H1 (cell line): Measurements from ENCODE around the gene F3. TPM values are rescaled to one million over a fixed set of nuclear protein-coding genes. Genes with fewer than 3 reads are reported as not detected.

Experiments used
- CTCF ChIA-PET: fragments of 300-600 bp; sonication (Branson Sonifier 250); formaldehyde crosslinking; loops from one replicate; lab custom pipeline; 2021; ENCODE audit not compliant: partially characterized antibody; lab: Charles Lee
- POLR2A ChIA-PET: fragments of 300-600 bp; sonication (Branson Sonifier 250); formaldehyde crosslinking; loops from one replicate; lab custom pipeline; 2021; ENCODE audit warnings: inconsistent platforms; ENCODE audit not compliant: partially characterized antibody; lab: Charles Lee
- DNase-seq, 2 experiments: peaks; one replicate each; pipeline versions ENCODE4 v3.0.0 to v3.0.0-alpha.2; 2010 to 2022; ENCODE audit warnings: low spot score in 2 of 2, low read depth in 1 of 2, mixed read lengths in 1 of 2
- FAIRE-seq: peaks from 2 replicates; lab custom pipeline; 2011; peaks lifted over from hg19 to GRCh38; lab: Jason Lieb, UNC
- H2AFZ ChIP-seq: 2 replicates; pipeline ENCODE4 v1.8.1; 2012; ENCODE audit warnings: low read length, inconsistent platforms
- H2AK5ac ChIP-seq: 2 replicates; pipeline ENCODE4 v1.6.1; 2013; ENCODE audit warnings: low read depth, low read length
- H2BK120ac ChIP-seq: replicated peaks from 2 replicates; pipeline ENCODE3; 2013; ENCODE audit warnings: low read depth, low read length, inconsistent platforms
- H2BK12ac ChIP-seq: 2 replicates; pipeline ENCODE4 v1.6.1; 2013; ENCODE audit warnings: low read depth, low read length
- H2BK15ac ChIP-seq: 2 replicates; pipeline ENCODE4 v1.6.1; 2013; ENCODE audit warnings: low read length
- H2BK20ac ChIP-seq: 2 replicates; pipeline ENCODE4 v1.6.1; 2013; ENCODE audit warnings: low read length
- H2BK5ac ChIP-seq: 2 replicates; pipeline ENCODE4 v1.6.1; 2013; ENCODE audit warnings: low read depth, low read length
- H3K14ac ChIP-seq: 2 replicates; pipeline ENCODE4 v1.6.1; 2013; ENCODE audit warnings: inconsistent platforms; ENCODE audit not compliant: insufficient read length
- H3K18ac ChIP-seq: 2 replicates; pipeline ENCODE4 v1.6.1; 2013; ENCODE audit warnings: low read length; ENCODE audit errors: extremely low read depth
- H3K23ac ChIP-seq: 2 replicates; pipeline ENCODE4 v1.6.1; 2013; ENCODE audit warnings: inconsistent platforms; ENCODE audit not compliant: insufficient read length
- H3K23me2 ChIP-seq: 2 replicates; pipeline ENCODE4 v1.6.1; 2013; ENCODE audit warnings: low read depth, low read length
- H3K27ac ChIP-seq: 2 replicates; pipeline ENCODE4 v1.6.1; 2011; ENCODE audit warnings: low read depth, low read length, inconsistent platforms
- H3K27me3 ChIP-seq, 4 experiments: replicated peaks in 1 of 4; 1 replicate in 1 of 4; 2 replicates in 3 of 4; pipeline versions ENCODE4 v1.6.1 to v1.8.1; 2011 to 2013; ENCODE audit warnings: low read length in 3 of 4, mild to moderate bottlenecking in 3 of 4, inconsistent platforms in 2 of 4, mixed read lengths in 2 of 4, moderate library complexity in 1 of 4; ENCODE audit not compliant: control insufficient read depth in 3 of 4, insufficient read depth in 3 of 4; ENCODE audit errors: extremely low read depth in 1 of 4
- H3K36me3 ChIP-seq, 4 experiments: 2 replicates each; pipeline versions ENCODE4 v1.6.1 to v1.8.1; 2011 to 2013; ENCODE audit warnings: mild to moderate bottlenecking in 4 of 4, low read length in 3 of 4, moderate library complexity in 2 of 4, control low read depth in 1 of 4, inconsistent platforms in 1 of 4; ENCODE audit not compliant: insufficient read depth in 4 of 4, control insufficient read depth in 2 of 4
- H3K4ac ChIP-seq: replicated peaks from 2 replicates; pipeline ENCODE3; 2013; ENCODE audit warnings: low read length, low read depth, mixed read lengths, inconsistent platforms; ENCODE audit not compliant: insufficient read length
- H3K4me1 ChIP-seq, 4 experiments: replicated peaks in 1 of 4; 1 replicate in 1 of 4; 2 replicates in 3 of 4; pipeline versions ENCODE4 v1.6.1 to v1.8.1; 2011 to 2013; ENCODE audit warnings: low read length in 3 of 4, inconsistent platforms in 2 of 4, mixed read lengths in 1 of 4; ENCODE audit not compliant: insufficient read depth in 4 of 4, control insufficient read depth in 3 of 4
- H3K4me2 ChIP-seq, 2 experiments: 2 replicates each; pipeline versions ENCODE4 v1.6.1 to v1.8.1; 2011 to 2013; ENCODE audit warnings: low read depth in 2 of 2, low read length in 2 of 2, control low read depth in 1 of 2, inconsistent platforms in 1 of 2, mild to moderate bottlenecking in 1 of 2; ENCODE audit not compliant: insufficient read depth in 1 of 2
- H3K4me3 ChIP-seq, 4 experiments: fragments of 200-600, 300-600 bp in 1 of 4; sonication (generic), shearing (Covaris generic), sonication (Bioruptor Twin) in 1 of 4; 2 replicates each; pipeline versions ENCODE4 v1.5.1 to v1.8.1; 2011 to 2016; ENCODE audit warnings: low read length in 4 of 4, low read depth in 3 of 4, control low read depth in 2 of 4, inconsistent platforms in 2 of 4, mild to moderate bottlenecking in 2 of 4, mixed read lengths in 1 of 4, moderate library complexity in 1 of 4; ENCODE audit not compliant: insufficient read depth in 2 of 4; ENCODE audit errors: extremely low read depth in 1 of 4
- H3K56ac ChIP-seq: replicated peaks from 2 replicates; pipeline ENCODE3; 2013; ENCODE audit warnings: low read depth, mild to moderate bottlenecking, mixed read lengths, low read length, inconsistent platforms; ENCODE audit not compliant: insufficient read length
- H3K79me1 ChIP-seq: 2 replicates; pipeline ENCODE4 v1.6.1; 2013; ENCODE audit warnings: low read depth, low read length, control low read depth
- H3K79me2 ChIP-seq, 2 experiments: 2 replicates each; pipeline versions ENCODE4 v1.6.1 to v1.8.1; 2012 to 2013; ENCODE audit warnings: low read length in 2 of 2, mild to moderate bottlenecking in 2 of 2, inconsistent platforms in 1 of 2; ENCODE audit not compliant: insufficient read depth in 2 of 2, control insufficient read depth in 1 of 2
- H3K9ac ChIP-seq, 4 experiments: replicated peaks in 1 of 4; 1 replicate in 1 of 4; 2 replicates in 3 of 4; pipeline versions ENCODE4 v1.6.1 to v1.8.1; 2011 to 2013; ENCODE audit warnings: low read depth in 3 of 4, low read length in 3 of 4, control low read depth in 2 of 4, mild to moderate bottlenecking in 2 of 4, moderate library complexity in 2 of 4, inconsistent platforms in 1 of 4; ENCODE audit errors: extremely low read depth in 1 of 4
- H3K9me3 ChIP-seq, 2 experiments: 2 replicates each; pipeline versions ENCODE4 v1.6.1 to v1.8.1; 2012 to 2013; ENCODE audit warnings: mild to moderate bottlenecking in 2 of 2, moderate library complexity in 2 of 2, control low read depth in 1 of 2, inconsistent platforms in 1 of 2, low read depth in 1 of 2, low read length in 1 of 2, mixed read lengths in 1 of 2; ENCODE audit not compliant: insufficient read depth in 2 of 2
- H4K20me1 ChIP-seq, 2 experiments: replicated peaks in 1 of 2; 2 replicates each; pipeline versions ENCODE3 to v1.8.1; 2011 to 2013; ENCODE audit warnings: inconsistent platforms in 2 of 2, low read length in 2 of 2, mild to moderate bottlenecking in 1 of 2; ENCODE audit not compliant: insufficient read depth in 2 of 2, control insufficient read depth in 1 of 2
- H4K5ac ChIP-seq: 2 replicates; pipeline ENCODE4 v1.6.1; 2013; ENCODE audit warnings: low read length, low read depth, mixed read lengths, inconsistent platforms; ENCODE audit not compliant: insufficient read length
- H4K8ac ChIP-seq: 2 replicates; pipeline ENCODE4 v1.8.0; 2013; ENCODE audit warnings: mild to moderate bottlenecking, moderate library complexity, low read length, inconsistent platforms; ENCODE audit not compliant: insufficient read depth; ENCODE audit errors: extremely low read depth
- H4K91ac ChIP-seq: replicated peaks from 2 replicates; pipeline ENCODE3; 2013; ENCODE audit warnings: low read length, mixed read lengths, inconsistent platforms; ENCODE audit not compliant: insufficient read length
- ATF2 ChIP-seq: IDR thresholded peaks from 2 replicates; pipeline ENCODE4 v1.6.1; 2012; ENCODE audit warnings: low read length, inconsistent platforms
- ATF3 ChIP-seq: IDR thresholded peaks from 2 replicates; pipeline ENCODE4 v1.6.1; 2011; ENCODE audit warnings: low read depth, mild to moderate bottlenecking, low read length; ENCODE audit not compliant: insufficient read depth
- BRCA1 ChIP-seq: IDR thresholded peaks from 2 replicates; pipeline ENCODE4 v1.6.1; 2012; ENCODE audit warnings: low read depth, low read length, improper control_type of control experiment
- CBX5 ChIP-seq: fragments of 300-800, 300-1000 bp; sonication (generic); IDR thresholded peaks from 2 replicates; pipeline ENCODE4 v1.7.1; 2016; ENCODE audit warnings: antibody characterized with exemption, low read length, low read depth
- CBX8 ChIP-seq: fragments of 300-800, 300-1000 bp; sonication (generic); IDR thresholded peaks from 2 replicates; pipeline ENCODE4 v1.7.1; 2016; ENCODE audit warnings: low read depth, low read length, borderline replicate concordance
- EGR1 ChIP-seq: IDR thresholded peaks from 2 replicates; pipeline ENCODE4 v1.6.1; 2011; ENCODE audit warnings: low read depth, low read length, borderline replicate concordance
- GABPA ChIP-seq: IDR thresholded peaks from 2 replicates; pipeline ENCODE4 v1.6.1; 2011; ENCODE audit warnings: mild to moderate bottlenecking, low read length, moderate library complexity, borderline replicate concordance; ENCODE audit not compliant: insufficient read depth
- JUN ChIP-seq: IDR thresholded peaks from 2 replicates; pipeline ENCODE4 v1.6.1; 2011; ENCODE audit warnings: low read depth, mild to moderate bottlenecking, improper control_type of control experiment, low read length
- SP2 ChIP-seq: IDR thresholded peaks from 2 replicates; pipeline ENCODE4 v1.6.1; 2012; ENCODE audit warnings: mild to moderate bottlenecking, low read length, inconsistent platforms
- TEAD4 ChIP-seq: IDR thresholded peaks from 2 replicates; pipeline ENCODE4 v1.6.1; 2012; ENCODE audit warnings: low read depth, low read length, inconsistent platforms, mixed read lengths
- USF2 ChIP-seq: IDR thresholded peaks from 2 replicates; pipeline ENCODE4 v1.6.1; 2011; ENCODE audit warnings: low read length, improper control_type of control experiment
- WGBS, 2 experiments: shearing (Covaris generic) in 1 of 2; methylation state at CpG; one replicate each; pipeline versions ENCODE4 v1.1.6 to v1.1.7; 2013 to 2015; ENCODE audit warnings: low lambda C conversion rate in 2 of 2, mixed read lengths in 2 of 2, inconsistent platforms in 1 of 2, low coverage in 1 of 2, missing lambda C conversion rate in 1 of 2; ENCODE audit not compliant: insufficient replicate concordance in 2 of 2, insufficient coverage in 1 of 2, insufficient read length in 1 of 2; ENCODE audit errors: extremely low coverage in 1 of 2, missing lambda C conversion rate in 1 of 2; 5-methylcytosine and 5-hydroxymethylcytosine counted together
- polyA plus RNA-seq, 7 experiments: library from polyadenylated mRNA; depleted of rRNA in 3 of 7; stranded (reverse) in 5 of 7; unstranded in 2 of 7; fragments of >200 nt in 5 of 7; fragments of 200-250 nt in 2 of 7; gene quantifications; 1 replicate in 5 of 7; 2 replicates in 1 of 7; 4 replicates in 1 of 7; pipeline versions ENCODE4 v1.2.1 to v1.2.3, GENCODE V29; 2011 to 2013; ENCODE audit warnings: missing spikeins in 2 of 7, mixed read lengths in 2 of 7
- total RNA-seq: library from RNA; stranded (reverse); fragmentation: NEBNext Ultra II Directional; extraction: Animal tissue kit (Norgen Biotek cat#: 25700); gene quantifications from 2 replicates; pipeline ENCODE4 v1.2.1, GENCODE V29; 2021

Gene F3
- total and polyA plus RNA-seq, 2 of the 8 experiments (the other 6 are each of a cell fraction or from before 2014, with no cell fraction given): 2.6 to 8.6 TPM

- H2BK20ac ChIP-seq: no peak overlapping the region
- H3K4me1 ChIP-seq: no peaks in the 10 kb centered on the region
- no peak overlapping the region for H2BK120ac ChIP-seq
- H2AK5ac ChIP-seq: no peak overlapping the region
- H3K9ac ChIP-seq: no peak overlapping the region
- H2BK12ac ChIP-seq: no peak overlapping the region
- H3K79me1 ChIP-seq: no peaks in the 10 kb centered on the region
- H3K4me2 ChIP-seq: no peak overlapping the region
- WGBS, 2 experiments: 88% methylated on average over 2 of the region's 2 CpGs; no CpG with 5 or more reads in 1 of the 2 experiments
- no peak for FAIRE-seq
- ChIA-PET POLR2A (no interaction called here), CTCF (interaction anchor here (0.6 to 1.5 kb wide), 2 partner anchors 9 to 36 kb away, joined by 3 to 4 read pairs; no protein-coding TSS in a partner anchor)
- H3K36me3 ChIP-seq: no peaks in the 10 kb centered on the region
- H3K4me3 ChIP-seq: no peak overlapping the region
- H3K9me3 ChIP-seq: peaks cover 0 to 4% of the 10 kb centered on the region in 2 experiments; a peak in 1 of 4 replicates
- no peak overlapping the region for H2BK5ac ChIP-seq
- H3K23ac ChIP-seq: no peak overlapping the region
- no peak overlapping the region for H3K4ac ChIP-seq
- H2AFZ ChIP-seq: no peak overlapping the region
- H4K8ac ChIP-seq: no peak overlapping the region
- H3K14ac ChIP-seq: no peak overlapping the region
- no peaks in the 10 kb centered on the region for H3K23me2 ChIP-seq
- no peak overlapping the region for H3K27ac ChIP-seq
- H3K27me3 ChIP-seq: peaks cover 0 to 1% (median 0%) of the 10 kb centered on the region in 4 experiments; a peak in 1 of 7 replicates
- DNase-seq: no peak
- H4K20me1 ChIP-seq: no peaks in the 10 kb centered on the region
- H3K79me2 ChIP-seq: no peaks in the 10 kb centered on the region
- no peak overlapping the region for H4K5ac ChIP-seq
- no peak overlapping the region for H3K56ac ChIP-seq
- H2BK15ac ChIP-seq: no peak overlapping the region
- H4K91ac ChIP-seq: no peak overlapping the region
- H3K18ac ChIP-seq: no peak overlapping the region
- no peak for TF ChIP-seq SP2
- TF ChIP-seq GABPA: no peak
- no peak for TF ChIP-seq BRCA1
- TF ChIP-seq JUN: no peak
- TF ChIP-seq CBX5: no peak
- no peak for TF ChIP-seq EGR1
- TF ChIP-seq ATF3: no peak
- TF ChIP-seq ATF2: no peak
- no peak for TF ChIP-seq USF2
- no peak for TF ChIP-seq CBX8
- no peak for TF ChIP-seq TEAD4
Observed at GRCh38 chr1:94565901-94566300, 24.3 kb upstream of the F3 start.
